Fibroblast of lung (primary cell): ENCODE measurements around the gene KCNT2. TPM values are rescaled to one million over a fixed set of nuclear protein-coding genes. Genes with fewer than 3 reads are reported as not detected.

Experiments
- DNase-seq, 2 donors: peaks; one replicate each; pipeline versions ENCODE4 v3.0.0 to v3.0.0-alpha.2; 2010; ENCODE audit warnings: low read depth in 2 of 2
- H2AFZ ChIP-seq: 2 replicates; pipeline ENCODE4 v1.5.1; 2012; ENCODE audit warnings: low read length, control low read depth, inconsistent platforms
- H3K27ac ChIP-seq: 2 replicates; pipeline ENCODE4 v1.5.1; 2011; ENCODE audit warnings: low read length, control low read depth; ENCODE audit not compliant: insufficient read depth
- H3K27me3 ChIP-seq: 2 replicates; pipeline ENCODE4 v1.5.1; 2011; ENCODE audit warnings: mild to moderate bottlenecking, low read length; ENCODE audit not compliant: control insufficient read depth, insufficient read depth
- H3K36me3 ChIP-seq: 2 replicates; pipeline ENCODE4 v1.5.1; 2011; ENCODE audit warnings: low read length; ENCODE audit not compliant: control insufficient read depth, insufficient read depth
- H3K4me1 ChIP-seq: 2 replicates; pipeline ENCODE4 v1.5.1; 2011; ENCODE audit warnings: low read length; ENCODE audit not compliant: control insufficient read depth, insufficient read depth; ENCODE audit errors: extremely low read depth
- H3K4me2 ChIP-seq: 2 replicates; pipeline ENCODE4 v1.5.1; 2011; ENCODE audit warnings: low read length, control low read depth; ENCODE audit not compliant: insufficient read depth; ENCODE audit errors: extremely low read depth
- H3K4me3 ChIP-seq, 4 experiments: fragments of 200-600 bp in 1 of 4; sonication (generic) in 1 of 4; replicated peaks in 1 of 4; 2 replicates each; pipeline ENCODE4 v1.5.1; 2011 to 2016; ENCODE audit warnings: low read length in 4 of 4, low read depth in 3 of 4, mild to moderate bottlenecking in 3 of 4, control low read depth in 2 of 4, inconsistent platforms in 1 of 4, mixed read lengths in 1 of 4; ENCODE audit not compliant: insufficient read depth in 1 of 4; ENCODE audit errors: control extremely low read depth in 1 of 4
- H3K79me2 ChIP-seq: 2 replicates; pipeline ENCODE4 v1.5.1; 2012; ENCODE audit warnings: mild to moderate bottlenecking, low read length, inconsistent platforms; ENCODE audit not compliant: control insufficient read depth, insufficient read depth
- H3K9ac ChIP-seq: 2 replicates; pipeline ENCODE4 v1.5.1; 2011; ENCODE audit warnings: mild to moderate bottlenecking, low read length, control low read depth; ENCODE audit not compliant: insufficient read depth
- H3K9me3 ChIP-seq: 2 replicates; pipeline ENCODE4 v1.5.1; 2012; ENCODE audit warnings: low read depth, low read length; ENCODE audit not compliant: control insufficient read depth, insufficient read depth
- H4K20me1 ChIP-seq: 2 replicates; pipeline ENCODE4 v1.5.1; 2011; ENCODE audit warnings: low read length; ENCODE audit not compliant: control insufficient read depth, insufficient read depth; ENCODE audit errors: extremely low read depth
- CTCF ChIP-seq, 2 donors: IDR thresholded peaks in 1 of 2; conservative IDR thresholded peaks in 1 of 2; 1 replicate in 1 of 2; 2 replicates in 1 of 2; pipeline ENCODE4 v1.5.1; 2011 to 2012; ENCODE audit warnings: low read length in 2 of 2, control low read depth in 1 of 2, inconsistent platforms in 1 of 2, low read depth in 1 of 2, mild to moderate bottlenecking in 1 of 2
- EZH2 ChIP-seq: IDR thresholded peaks from 2 replicates; pipeline ENCODE4 v1.5.1; 2012; ENCODE audit warnings: low read length, control low read depth, mild to moderate bottlenecking; ENCODE audit errors: missing control alignments
- polyA plus RNA-seq, 2 donors: library from polyadenylated mRNA; depleted of rRNA in 1 of 2; stranded (reverse) in 1 of 2; unstranded in 1 of 2; fragments of >200 nt; gene quantifications; 2 replicates each; pipeline ENCODE4 v1.2.1, GENCODE V29; 2011 to 2012; ENCODE audit warnings: missing spikeins in 1 of 2
- total RNA-seq: library from RNA; depleted of rRNA; stranded (reverse); fragments of >200 nt; gene quantifications from 2 replicates; pipeline ENCODE4 v1.2.1, GENCODE V29; 2014

KCNT2 gene
- total and polyA plus RNA-seq, 2 donors (not counting 1 experiment from before 2014, with no cell fraction given), result 0.96 to 8.1 TPM

DNA sequence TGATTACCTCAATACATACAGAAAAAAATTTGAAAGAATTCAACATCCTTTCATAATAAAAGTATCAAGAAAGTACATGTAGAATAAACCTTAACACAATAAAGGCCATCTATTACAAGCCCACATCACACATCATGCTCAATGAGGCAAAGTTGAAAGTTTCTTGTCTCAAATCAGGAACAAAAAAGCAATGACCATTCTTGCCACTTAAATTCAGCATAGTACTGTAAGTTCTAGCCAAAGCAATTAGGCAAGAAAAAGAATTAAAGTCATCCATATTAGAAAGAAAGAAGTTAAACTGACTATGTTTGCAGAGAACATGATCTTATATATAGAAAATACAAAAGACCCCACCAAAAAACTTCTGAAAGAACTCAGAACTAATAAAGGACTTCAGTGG, 44.5 kb downstream of the KCNT2 start:
- Histone ChIP-seq H3K79me2 (no peaks in the 10 kb centered on the region), H4K20me1 (no peaks in the 10 kb centered on the region), H3K9ac (no peak overlapping the region), H3K4me3 (no peak overlapping the region), H3K4me2 (no peak overlapping the region), H2AFZ (no peak overlapping the region), H3K36me3 (no peaks in the 10 kb centered on the region), H3K4me1 (no peaks in the 10 kb centered on the region), H3K27ac (no peak overlapping the region), H3K9me3 (no peaks in the 10 kb centered on the region), H3K27me3 (no peaks in the 10 kb centered on the region)
- no peak for DNase-seq
- TF ChIP-seq CTCF (conservative IDR thresholded peaks at IDR 0.05 in 1 of 2, IDR thresholded peaks at IDR 0.05 in 1 of 2; ENCODE audit: low read depth in 1 of 2, low read length in 2 of 2), result no peak
- no peak for TF ChIP-seq EZH2

GRCh38 chr1:196559314-196559713, 48.9 kb downstream of the KCNT2 start:
- Histone ChIP-seq H3K79me2 (no peaks in the 10 kb centered on the region), H3K36me3 (no peaks in the 10 kb centered on the region), H2AFZ (no peak overlapping the region), H3K4me2 (no peak overlapping the region), H3K9me3 (no peaks in the 10 kb centered on the region), H4K20me1 (no peaks in the 10 kb centered on the region), H3K27me3 (no peaks in the 10 kb centered on the region), H3K27ac (no peak overlapping the region), H3K4me3 (no peak overlapping the region), H3K4me1 (no peaks in the 10 kb centered on the region), H3K9ac (no peak overlapping the region)
- no peak for TF ChIP-seq CTCF (conservative IDR thresholded peaks at IDR 0.05 in 1 of 2, IDR thresholded peaks at IDR 0.05 in 1 of 2; ENCODE audit: low read depth in 1 of 2, low read length in 2 of 2)
- TF ChIP-seq EZH2, result no peak
- DNase-seq, result no peak

- H3K36me3 ChIP-seq, result no peaks in the 10 kb centered on the region
- H4K20me1 ChIP-seq, result no peaks in the 10 kb centered on the region
- no peak overlapping the region for H3K27ac ChIP-seq
- peak overlapping the region; percentile 39 to 59 (median 50) for H3K4me3 ChIP-seq
- H3K9me3 ChIP-seq, result no peaks in the 10 kb centered on the region
- DNase-seq, result peak; percentile 84 to 92
- no peaks in the 10 kb centered on the region for H3K27me3 ChIP-seq
- H3K4me2 ChIP-seq, result peak overlapping the region; percentile 83
- H2AFZ ChIP-seq, result peak overlapping the region; percentile 43
- no peaks in the 10 kb centered on the region for H3K4me1 ChIP-seq
- TF ChIP-seq EZH2 (no peak), CTCF (conservative IDR thresholded peaks at IDR 0.05 in 1 of 2, IDR thresholded peaks at IDR 0.05 in 1 of 2; ENCODE audit: low read depth in 1 of 2, low read length in 2 of 2) (no peak)
- H3K9ac ChIP-seq, result no peak overlapping the region
- no peaks in the 10 kb centered on the region for H3K79me2 ChIP-seq
Measured at GRCh38 chr1:196558411-196558810, 49.8 kb downstream of the KCNT2 start.
